Upper lobe of right lung (tissue), 1 donor: ENCODE data around the gene SPR. TPM values are rescaled to one million over a fixed set of nuclear protein-coding genes. Genes with fewer than 3 reads are reported as not detected.

Experiments
- ATAC-seq: fragments of 200-7000 bp; cut with Tn5 transposase; one replicate; pipeline ENCODE4 v1.9.1; 2020; ENCODE audit warnings: mild to moderate bottlenecking, moderate library complexity
- DNase-seq: peaks from one replicate; pipeline ENCODE4 v3.0.0-alpha.2; 2020
- H3K27ac ChIP-seq: fragments of 200-600 bp; one replicate; pipeline ENCODE4 v1.8.0; 2022
- H3K27me3 ChIP-seq: fragments of 200-600 bp; one replicate; pipeline ENCODE4 v1.8.0; 2022; ENCODE audit warnings: mild to moderate bottlenecking
- H3K36me3 ChIP-seq: fragments of 200-600 bp; one replicate; pipeline ENCODE4 v1.8.0; 2022
- H3K4me1 ChIP-seq: fragments of 200-600 bp; one replicate; pipeline ENCODE4 v1.8.0; 2022
- H3K4me3 ChIP-seq: fragments of 200-600 bp; one replicate; pipeline ENCODE4 v1.8.0; 2022; ENCODE audit warnings: mild to moderate bottlenecking
- H3K9me3 ChIP-seq: fragments of 200-600 bp; one replicate; pipeline ENCODE4 v1.8.0; 2022
- CTCF ChIP-seq: fragments of 200-600 bp; IDR thresholded peaks from one replicate; pipeline ENCODE4 v1.8.0; 2022; ENCODE audit warnings: antibody characterized with exemption
- intact Hi-C: fragments of 100-400 bp; cut with DNase I; formaldehyde crosslinking; loops from one replicate; pipeline ENCODE4 v1.11.0; 2022
- total RNA-seq: library from RNA; stranded (reverse); fragmentation: NEBNext Ultra II Directional; extraction: Animal tissue kit (Norgen Biotek cat#: 25700); gene quantifications from one replicate; pipeline ENCODE4 v1.2.1, GENCODE V29; 2021
- donor health status: DM: no; HTN: yes; CAD: no; lungs with severe emphysema.

The SPR gene
- total RNA-seq, 1 donor from 2014 or later: 44.1 TPM

GRCh38 chr2:72883356-72883962 lies 3.7 kb upstream of the SPR start:
- DNase-seq: no peak
- ATAC-seq: no peak
- intact Hi-C loops: no loop called here
- Histone ChIP-seq H3K27ac (no peak overlapping the region), H3K9me3 (no peaks in the 10 kb centered on the region), H3K4me3 (no peak overlapping the region), H3K4me1 (peaks cover 14% of the 10 kb centered on the region), H3K36me3 (no peaks in the 10 kb centered on the region), H3K27me3 (peaks cover 10% of the 10 kb centered on the region)
- TF ChIP-seq CTCF: no peak

- no peak for TF ChIP-seq CTCF
- Histone ChIP-seq H3K4me3 (peak overlapping the region; percentile 84), H3K4me1 (peaks cover 17% of the 10 kb centered on the region), H3K27me3 (no peaks in the 10 kb centered on the region), H3K36me3 (peaks cover 3% of the 10 kb centered on the region), H3K9me3 (no peaks in the 10 kb centered on the region), H3K27ac (peak overlapping the region; percentile 89)
- DNase-seq (no peak), ATAC-seq (no peak)
- intact Hi-C loops: no loop called here
Observed at GRCh38 chr2:72886505-72887031, 640 bp upstream of the SPR start.

- peak; percentile 93 for TF ChIP-seq CTCF
- H3K27me3 ChIP-seq: no peaks in the 10 kb centered on the region
- intact Hi-C loops: no loop called here
Observed at GRCh38 chr2:72887740-72888437, 681 bp downstream of the SPR start.

GRCh38 chr2:72888438-72889202 lies 1.4 kb downstream of the SPR start:
- no peaks in the 10 kb centered on the region for H3K27me3 ChIP-seq
- TF ChIP-seq CTCF: no peak
- peak overlapping the region; percentile 84 for H3K4me3 ChIP-seq
- DNase-seq (no peak), ATAC-seq (no peak)
- no peak overlapping the region for H3K27ac ChIP-seq
- H3K9me3 ChIP-seq: no peaks in the 10 kb centered on the region
- peaks cover 17% of the 10 kb centered on the region for H3K4me1 ChIP-seq
- peaks cover 8% of the 10 kb centered on the region for H3K36me3 ChIP-seq
- intact Hi-C loops: no loop called here

More at GRCh38 chr2:72887740-72888437, 681 bp downstream of the SPR start:
- peaks cover 17% of the 10 kb centered on the region for H3K4me1 ChIP-seq
- peak overlapping the region; percentile 84 for H3K4me3 ChIP-seq
- ATAC-seq: peak; percentile 84
- peaks cover 8% of the 10 kb centered on the region for H3K36me3 ChIP-seq
- H3K9me3 ChIP-seq: no peaks in the 10 kb centered on the region
- DNase-seq: peak; percentile 94
- peak overlapping the region; percentile 89 for H3K27ac ChIP-seq

GRCh38 chr2:72889991-72890390 lies 2.8 kb downstream of the SPR start:
- Histone ChIP-seq H3K9me3 (no peaks in the 10 kb centered on the region), H3K36me3 (peaks cover 8% of the 10 kb centered on the region), H3K27ac (no peak overlapping the region), H3K4me3 (no peak overlapping the region), H3K27me3 (peaks cover 9% of the 10 kb centered on the region), H3K4me1 (peaks cover 17% of the 10 kb centered on the region)
- TF ChIP-seq CTCF: no peak
- ATAC-seq: no peak
- no peak for DNase-seq
- intact Hi-C loops: loop anchor here (10.0 kb wide), 1 partner anchor 275 kb away; no protein-coding TSS in a partner anchor
